ENCODE measurements around the gene BCO1. TPM values are rescaled to one million over a fixed set of nuclear protein-coding genes. Genes with fewer than 3 reads are reported as not detected.

Gene BCO1
- total and polyA plus RNA-seq, 11 donors, result 0.70 to 0.75 TPM; not detected in 9

DNA sequence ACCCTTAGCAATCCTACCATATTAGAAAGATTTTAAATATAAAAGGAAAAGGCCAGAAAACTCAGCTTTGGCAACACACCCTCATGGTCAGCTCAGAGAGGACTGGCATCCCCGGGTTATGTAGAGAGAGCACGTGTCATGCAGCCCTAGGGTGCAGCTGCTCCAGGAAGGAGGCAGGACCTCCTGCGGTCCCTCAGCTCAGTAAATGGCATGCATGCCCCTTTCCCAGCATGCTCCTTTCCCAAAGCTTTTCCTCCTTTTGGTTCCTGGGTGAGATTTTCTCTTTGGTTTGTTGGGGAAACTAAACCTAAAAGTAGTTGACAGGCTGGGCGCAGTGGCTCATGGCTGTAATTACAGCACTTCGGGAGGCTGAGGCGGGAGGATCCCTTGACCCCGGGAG lies 80.2 kb downstream of the BCO1 start:
- no peak for ATAC-seq
- Histone ChIP-seq H3K27me3 (no peaks in the 10 kb centered on the region), H3K27ac (peak overlapping the region in 1 of 12 donors; percentile 8), H3K4me3 (no peak overlapping the region), H3K4me1 (peaks cover 0 to 51% (median 22%) of the 10 kb centered on the region in 12 donors), H3K9me3 (no peaks in the 10 kb centered on the region), H3K36me3 (no peaks in the 10 kb centered on the region)
- 75 to 84% (median 82%) methylated on average over 7 of the region's 7 CpGs for WGBS, 4 donors
- intact Hi-C loops (cut with DNase I), result loop anchor here in 6 of 10 donors (10.0 kb wide), 4 partner anchors 54 to 284 kb away; partner anchors contain the start of genes ATMIN (in 1 of the 6) and GCSH (in 1 of the 6)
- no peak for DNase-seq
- no peak for TF ChIP-seq POLR2A (IDR thresholded peaks at IDR 0.05)

DNA sequence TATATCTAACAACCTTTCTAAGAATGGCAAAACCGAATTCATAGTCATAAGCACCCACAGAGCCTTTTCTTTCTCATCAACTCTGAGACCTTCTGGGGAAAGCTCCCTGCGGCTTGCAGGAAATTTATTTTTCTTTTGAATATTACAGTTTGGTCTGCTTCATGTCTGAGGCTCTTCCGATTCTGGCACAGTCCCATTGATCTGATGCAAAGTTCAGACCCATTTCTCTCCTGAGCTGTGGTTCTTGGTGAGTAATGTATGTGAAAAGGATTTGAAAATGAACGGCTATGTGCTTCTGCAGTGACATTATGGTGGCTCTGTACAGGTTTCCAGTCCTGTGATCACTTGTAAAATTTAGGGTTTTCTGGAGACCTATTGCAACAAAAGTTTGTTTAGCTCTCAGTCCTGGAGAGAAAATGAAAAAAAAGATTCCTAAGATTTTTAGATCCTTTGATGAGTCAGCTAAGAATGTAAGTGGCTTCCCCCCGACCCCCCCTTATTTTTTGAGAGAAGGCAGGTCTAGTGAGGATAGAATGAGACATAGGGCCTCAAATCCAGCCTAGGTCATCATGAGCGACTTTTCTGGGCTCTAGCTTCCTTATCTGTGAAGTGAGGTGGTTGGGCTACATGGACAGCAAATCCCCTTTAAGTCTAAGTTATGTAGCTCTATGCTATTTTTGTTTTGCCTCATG lies 80.9 kb downstream of the BCO1 start:
- DNase-seq (no peak), ATAC-seq (no peak)
- WGBS, 4 donors, result 57 to 67% (median 61%) methylated on average over 6 of the region's 6 CpGs
- intact Hi-C loops (cut with DNase I), result loop anchor here in 6 of 10 donors (10.0 kb wide), 4 partner anchors 55 to 285 kb away; partner anchors contain the start of genes ATMIN (in 1 of the 6) and GCSH (in 1 of the 6)
- no peak for TF ChIP-seq POLR2A (IDR thresholded peaks at IDR 0.05)
- TF ChIP-seq, protein P1, sequence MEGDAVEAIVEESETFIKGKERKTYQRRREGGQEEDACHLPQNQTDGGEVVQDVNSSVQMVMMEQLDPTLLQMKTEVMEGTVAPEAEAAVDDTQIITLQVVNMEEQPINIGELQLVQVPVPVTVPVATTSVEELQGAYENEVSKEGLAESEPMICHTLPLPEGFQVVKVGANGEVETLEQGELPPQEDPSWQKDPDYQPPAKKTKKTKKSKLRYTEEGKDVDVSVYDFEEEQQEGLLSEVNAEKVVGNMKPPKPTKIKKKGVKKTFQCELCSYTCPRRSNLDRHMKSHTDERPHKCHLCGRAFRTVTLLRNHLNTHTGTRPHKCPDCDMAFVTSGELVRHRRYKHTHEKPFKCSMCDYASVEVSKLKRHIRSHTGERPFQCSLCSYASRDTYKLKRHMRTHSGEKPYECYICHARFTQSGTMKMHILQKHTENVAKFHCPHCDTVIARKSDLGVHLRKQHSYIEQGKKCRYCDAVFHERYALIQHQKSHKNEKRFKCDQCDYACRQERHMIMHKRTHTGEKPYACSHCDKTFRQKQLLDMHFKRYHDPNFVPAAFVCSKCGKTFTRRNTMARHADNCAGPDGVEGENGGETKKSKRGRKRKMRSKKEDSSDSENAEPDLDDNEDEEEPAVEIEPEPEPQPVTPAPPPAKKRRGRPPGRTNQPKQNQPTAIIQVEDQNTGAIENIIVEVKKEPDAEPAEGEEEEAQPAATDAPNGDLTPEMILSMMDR (IDR thresholded peaks at IDR 0.05), result no peak
- Histone ChIP-seq H3K27ac (peak overlapping the region in 5 of 12 donors; percentile 4 to 58 (median 30)), H3K36me3 (no peaks in the 10 kb centered on the region), H3K4me3 (no peak overlapping the region), H3K27me3 (no peaks in the 10 kb centered on the region), H3K9me3 (no peaks in the 10 kb centered on the region), H3K4me1 (peaks cover 0 to 45% (median 17%) of the 10 kb centered on the region in 12 donors)

DNA sequence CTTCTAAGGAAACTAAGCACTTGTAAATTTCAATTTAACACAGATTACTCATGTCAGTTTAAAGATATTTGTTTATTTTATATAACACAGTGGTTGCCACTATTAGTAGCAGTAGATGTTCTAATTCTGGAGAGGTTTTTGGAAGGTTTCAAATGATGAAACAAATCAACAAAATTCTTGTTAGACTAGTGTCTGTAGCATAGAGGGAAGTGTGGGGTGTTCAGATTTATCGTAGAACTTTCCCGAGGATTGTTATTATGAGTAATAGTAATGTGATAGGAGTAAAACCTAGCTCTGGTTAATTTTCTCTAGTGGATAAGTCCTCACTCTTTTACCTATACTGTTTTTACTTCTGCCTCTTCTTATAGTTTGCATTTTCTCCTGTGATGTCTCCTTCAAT lies 82.5 kb downstream of the BCO1 start:
- Histone ChIP-seq H3K4me1 (peaks cover 0 to 48% (median 13%) of the 10 kb centered on the region in 12 donors), H3K27ac (peak overlapping the region in 1 of 12 donors; percentile 58), H3K36me3 (no peaks in the 10 kb centered on the region), H3K9me3 (no peaks in the 10 kb centered on the region), H3K27me3 (no peaks in the 10 kb centered on the region), H3K4me3 (no peak overlapping the region)
- TF ChIP-seq, protein P1 (IDR thresholded peaks at IDR 0.05), result no peak
- no peak for TF ChIP-seq POLR2A (IDR thresholded peaks at IDR 0.05)
- no peak for DNase-seq
- ATAC-seq, result no peak
- 91 to 95% (median 92%) methylated on average over 2 of the region's 2 CpGs for WGBS, 4 donors
- intact Hi-C loops (cut with DNase I), result no loop called here

DNA sequence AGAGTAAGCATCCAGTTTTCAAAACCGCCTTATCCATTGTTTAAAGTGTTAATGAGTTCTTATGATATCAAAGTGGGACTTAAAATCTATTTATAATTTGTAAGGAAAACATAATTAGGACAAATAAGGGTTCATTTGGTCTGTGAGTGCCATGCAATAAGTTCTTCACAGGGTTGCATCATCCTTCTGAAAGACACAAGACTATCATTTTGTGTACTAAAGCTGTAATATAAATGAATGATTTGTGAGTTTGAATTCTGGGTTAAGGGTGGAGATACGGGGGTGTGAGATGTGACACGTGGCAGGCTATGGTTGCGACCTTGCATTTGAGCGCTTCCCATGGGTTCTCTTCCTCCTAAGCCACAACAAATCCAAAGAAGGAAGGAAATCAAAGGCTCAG lies 83.0 kb downstream of the BCO1 start:
- ATAC-seq (no peak), DNase-seq (no peak)
- 90 to 91% (median 90%) methylated on average over 5 of the region's 5 CpGs for WGBS, 4 donors
- no peak for TF ChIP-seq POLR2A (IDR thresholded peaks at IDR 0.05)
- TF ChIP-seq, protein P1 (IDR thresholded peaks at IDR 0.05), result no peak
- Histone ChIP-seq H3K4me3 (no peak overlapping the region), H3K27ac (peak overlapping the region in 1 of 12 donors; percentile 58), H3K9me3 (no peaks in the 10 kb centered on the region), H3K27me3 (no peaks in the 10 kb centered on the region), H3K4me1 (peaks cover 0 to 43% (median 8%) of the 10 kb centered on the region in 12 donors), H3K36me3 (no peaks in the 10 kb centered on the region)
- intact Hi-C loops (cut with DNase I), result no loop called here

All from heart left ventricle (tissue), 16 donors.